Suprapubic skin (tissue), 4 donors: ENCODE results near the gene FGFR3. TPM values are rescaled to one million over a fixed set of nuclear protein-coding genes. Genes with fewer than 3 reads are reported as not detected.

Experiments
- DNase-seq, 2 donors: peaks; one replicate each; pipeline ENCODE4 v3.0.0-alpha.2; 2019; ENCODE audit warnings: low spot score in 2 of 2
- H3K27ac ChIP-seq: fragments of 200-600 bp; sonication (generic); one replicate; pipeline ENCODE4 v1.5.1; 2019
- H3K27me3 ChIP-seq: fragments of 200-600 bp; sonication (generic); one replicate; pipeline ENCODE4 v1.5.1; 2019
- H3K36me3 ChIP-seq: fragments of 200-600 bp; sonication (generic); one replicate; pipeline ENCODE4 v1.5.1; 2019
- H3K4me1 ChIP-seq: fragments of 200-600 bp; sonication (generic); one replicate; pipeline ENCODE4 v1.5.1; 2019
- H3K4me3 ChIP-seq: fragments of 200-600 bp; sonication (generic); one replicate; pipeline ENCODE4 v1.5.1; 2019; ENCODE audit warnings: mild to moderate bottlenecking
- H3K9me3 ChIP-seq: fragments of 200-600 bp; sonication (generic); one replicate; pipeline ENCODE4 v1.5.1; 2019
- EP300 ChIP-seq: sonication (generic); formaldehyde crosslinking; IDR thresholded peaks from one replicate; pipeline ENCODE4 v1.6.1; 2017; ENCODE audit warnings: antibody characterized with exemption
- POLR2A ChIP-seq, 2 donors: fragments of 450-650 bp; IDR thresholded peaks; one replicate each; pipeline ENCODE4 v1.6.1; 2017; ENCODE audit warnings: antibody characterized with exemption in 2 of 2, mild to moderate bottlenecking in 2 of 2, moderate library complexity in 2 of 2
- POLR2AphosphoS5 ChIP-seq, 3 donors: sonication (generic); formaldehyde crosslinking; IDR thresholded peaks; one replicate each; pipeline ENCODE4 v1.6.1; 2017; ENCODE audit warnings: antibody characterized with exemption in 3 of 3
- WGBS: methylation state at CpG from one replicate; pipeline ENCODE4 v1.1.5; 2018; 5-methylcytosine and 5-hydroxymethylcytosine counted together
- total RNA-seq, 4 donors: library from RNA; depleted of rRNA; stranded (reverse); fragments of >200 nt; gene quantifications; one replicate each; pipeline ENCODE4 v1.1.0, GENCODE V29; 2016
- TF ChIP-seq, protein P1 (sequence below), 2 donors: fragments of 200-600 bp in 1 of 2; fragments of 450-650 bp in 1 of 2; sonication (generic) in 1 of 2; IDR thresholded peaks; one replicate each; pipeline ENCODE4 v1.5.1; 2016 to 2019; ENCODE audit warnings: antibody characterized with exemption in 2 of 2, mild to moderate bottlenecking in 1 of 2, moderate library complexity in 1 of 2

Gene FGFR3
- total RNA-seq, 4 donors from 2014 or later, result 511 to 829 (median 662) TPM

DNA sequence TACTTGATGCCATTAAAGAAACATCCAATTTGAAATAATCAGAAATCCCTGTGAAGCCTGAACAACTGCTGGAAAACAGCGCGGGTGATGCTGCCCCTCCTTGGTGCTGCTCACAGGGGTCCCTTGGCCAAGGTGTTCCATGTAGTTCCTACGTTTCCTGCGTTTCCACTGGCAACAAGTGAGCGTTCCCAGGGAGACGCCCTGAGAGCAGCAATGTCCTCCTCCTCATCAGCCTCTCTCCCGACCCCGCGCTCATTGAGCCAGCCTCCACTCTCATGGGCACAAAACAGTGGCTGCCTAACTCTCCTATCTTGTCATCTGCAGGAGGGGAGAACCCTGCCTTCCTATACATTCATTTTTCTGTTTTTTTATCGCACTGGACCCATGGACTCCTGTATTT, 44.0 kb downstream of the FGFR3 start:
- Histone ChIP-seq H3K4me3 (no peak overlapping the region), H3K27me3 (no peaks in the 10 kb centered on the region), H3K27ac (no peak overlapping the region), H3K4me1 (no peaks in the 10 kb centered on the region), H3K36me3 (peaks cover 92% of the 10 kb centered on the region), H3K9me3 (no peaks in the 10 kb centered on the region)
- DNase-seq, result no peak
- 86% methylated on average over 10 of the region's 10 CpGs for WGBS
- TF ChIP-seq, protein P1, sequence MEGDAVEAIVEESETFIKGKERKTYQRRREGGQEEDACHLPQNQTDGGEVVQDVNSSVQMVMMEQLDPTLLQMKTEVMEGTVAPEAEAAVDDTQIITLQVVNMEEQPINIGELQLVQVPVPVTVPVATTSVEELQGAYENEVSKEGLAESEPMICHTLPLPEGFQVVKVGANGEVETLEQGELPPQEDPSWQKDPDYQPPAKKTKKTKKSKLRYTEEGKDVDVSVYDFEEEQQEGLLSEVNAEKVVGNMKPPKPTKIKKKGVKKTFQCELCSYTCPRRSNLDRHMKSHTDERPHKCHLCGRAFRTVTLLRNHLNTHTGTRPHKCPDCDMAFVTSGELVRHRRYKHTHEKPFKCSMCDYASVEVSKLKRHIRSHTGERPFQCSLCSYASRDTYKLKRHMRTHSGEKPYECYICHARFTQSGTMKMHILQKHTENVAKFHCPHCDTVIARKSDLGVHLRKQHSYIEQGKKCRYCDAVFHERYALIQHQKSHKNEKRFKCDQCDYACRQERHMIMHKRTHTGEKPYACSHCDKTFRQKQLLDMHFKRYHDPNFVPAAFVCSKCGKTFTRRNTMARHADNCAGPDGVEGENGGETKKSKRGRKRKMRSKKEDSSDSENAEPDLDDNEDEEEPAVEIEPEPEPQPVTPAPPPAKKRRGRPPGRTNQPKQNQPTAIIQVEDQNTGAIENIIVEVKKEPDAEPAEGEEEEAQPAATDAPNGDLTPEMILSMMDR (IDR thresholded peaks at IDR 0.05), result no peak
- TF ChIP-seq EP300 (no peak), POLR2A (IDR thresholded peaks at IDR 0.05) (no peak), POLR2AphosphoS5 (IDR thresholded peaks at IDR 0.05) (no peak)

DNA sequence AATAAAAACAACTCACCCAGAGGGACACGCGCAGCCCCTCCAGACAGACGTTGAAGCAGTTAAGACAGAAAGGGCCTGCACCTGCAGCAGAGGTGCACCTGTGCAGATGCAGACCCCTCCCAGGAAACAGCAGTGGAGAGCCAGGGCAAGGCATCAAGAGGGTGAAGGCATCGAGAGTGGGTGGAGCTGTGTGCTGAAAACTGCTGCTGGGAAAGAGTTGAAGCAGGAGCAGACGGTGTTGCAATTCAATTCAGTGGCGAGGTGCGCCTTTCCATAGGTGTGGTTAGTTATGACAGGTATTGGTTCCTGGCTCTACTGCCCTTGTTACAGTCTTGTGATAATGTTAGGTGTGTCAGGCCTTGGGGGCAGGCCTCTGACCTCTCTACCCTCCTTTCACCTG, 46.2 kb downstream of the FGFR3 start:
- H3K36me3 ChIP-seq, result peaks cover 85% of the 10 kb centered on the region
- no peaks in the 10 kb centered on the region for H3K27me3 ChIP-seq
- H3K9me3 ChIP-seq, result no peaks in the 10 kb centered on the region
- no peaks in the 10 kb centered on the region for H3K4me1 ChIP-seq
- TF ChIP-seq POLR2AphosphoS5 (IDR thresholded peaks at IDR 0.05), result no peak
- TF ChIP-seq POLR2A (IDR thresholded peaks at IDR 0.05), result no peak
- TF ChIP-seq EP300, result no peak
- TF ChIP-seq, protein P1 (IDR thresholded peaks at IDR 0.05), result no peak
- peak overlapping the region; percentile 27 for H3K27ac ChIP-seq
- DNase-seq, result no peak
- 75% methylated on average over 7 of the region's 7 CpGs for WGBS
- H3K4me3 ChIP-seq, result no peak overlapping the region

DNA sequence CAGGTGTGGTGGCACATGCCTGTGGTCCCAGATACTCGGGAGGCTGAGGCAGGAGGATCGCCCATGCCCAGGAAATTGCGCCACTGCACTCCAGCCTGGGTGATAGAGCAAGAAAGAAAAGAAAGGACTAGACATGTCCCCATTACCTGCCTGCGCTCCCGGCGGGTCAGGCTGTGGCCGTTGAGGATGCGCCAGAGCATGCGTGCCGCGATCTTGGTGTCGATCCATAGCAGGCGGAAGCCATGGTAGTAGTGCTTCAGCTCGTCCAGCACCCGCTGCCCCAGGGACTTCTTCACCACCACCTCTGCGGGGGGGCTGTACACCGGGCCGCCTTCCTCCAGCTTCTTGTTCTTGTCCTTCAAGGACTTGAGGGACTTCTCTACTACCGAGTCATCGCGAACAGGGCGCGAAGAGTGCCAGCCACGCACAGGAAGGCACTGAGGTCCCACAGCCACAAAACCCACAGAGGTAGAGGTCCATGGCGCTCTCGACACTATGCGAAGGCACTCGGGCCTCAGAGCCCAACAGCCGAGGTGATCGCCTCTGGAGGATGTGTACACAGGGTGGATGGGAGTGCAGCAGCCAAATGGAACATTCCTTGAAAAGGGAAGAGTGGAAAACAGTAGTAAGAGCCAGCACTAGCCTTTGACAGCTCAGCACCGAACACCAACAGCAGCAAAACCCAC, 48.3 kb downstream of the FGFR3 start:
- Histone ChIP-seq H3K27ac (no peak overlapping the region), H3K27me3 (no peaks in the 10 kb centered on the region), H3K36me3 (peaks cover 76% of the 10 kb centered on the region), H3K9me3 (no peaks in the 10 kb centered on the region), H3K4me3 (no peak overlapping the region), H3K4me1 (no peaks in the 10 kb centered on the region)
- TF ChIP-seq, protein P1 (IDR thresholded peaks at IDR 0.05), result no peak
- TF ChIP-seq POLR2AphosphoS5 (IDR thresholded peaks at IDR 0.05) (no peak), POLR2A (IDR thresholded peaks at IDR 0.05) (no peak), EP300 (no peak)
- DNase-seq, result no peak
- WGBS, result 91% methylated on average over 26 of the region's 31 CpGs

DNA sequence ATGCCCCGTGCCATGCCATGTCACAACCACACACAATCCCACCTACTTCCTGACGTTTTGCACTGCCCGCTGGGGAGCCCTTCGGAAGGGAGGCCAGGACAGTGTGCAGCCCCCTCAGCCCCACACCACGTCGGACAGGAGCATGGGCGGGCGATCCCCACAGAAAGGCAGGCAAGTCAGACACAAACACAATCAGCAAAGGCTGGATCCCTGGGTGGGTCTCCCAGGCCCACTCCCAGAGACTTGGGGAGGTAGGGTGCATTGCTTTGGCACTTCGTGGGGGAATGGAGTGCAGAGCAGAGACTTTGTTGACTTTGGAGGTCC, 48.8 kb downstream of the FGFR3 start:
- WGBS, result 100% methylated on average over 2 of the region's 9 CpGs
- Histone ChIP-seq H3K27me3 (no peaks in the 10 kb centered on the region), H3K4me1 (no peaks in the 10 kb centered on the region), H3K9me3 (no peaks in the 10 kb centered on the region), H3K36me3 (peaks cover 76% of the 10 kb centered on the region), H3K4me3 (no peak overlapping the region), H3K27ac (no peak overlapping the region)
- no peak for TF ChIP-seq POLR2AphosphoS5 (IDR thresholded peaks at IDR 0.05)
- TF ChIP-seq, protein P1 (IDR thresholded peaks at IDR 0.05), result no peak
- TF ChIP-seq POLR2A (IDR thresholded peaks at IDR 0.05), result no peak
- no peak for TF ChIP-seq EP300
- no peak for DNase-seq

DNA sequence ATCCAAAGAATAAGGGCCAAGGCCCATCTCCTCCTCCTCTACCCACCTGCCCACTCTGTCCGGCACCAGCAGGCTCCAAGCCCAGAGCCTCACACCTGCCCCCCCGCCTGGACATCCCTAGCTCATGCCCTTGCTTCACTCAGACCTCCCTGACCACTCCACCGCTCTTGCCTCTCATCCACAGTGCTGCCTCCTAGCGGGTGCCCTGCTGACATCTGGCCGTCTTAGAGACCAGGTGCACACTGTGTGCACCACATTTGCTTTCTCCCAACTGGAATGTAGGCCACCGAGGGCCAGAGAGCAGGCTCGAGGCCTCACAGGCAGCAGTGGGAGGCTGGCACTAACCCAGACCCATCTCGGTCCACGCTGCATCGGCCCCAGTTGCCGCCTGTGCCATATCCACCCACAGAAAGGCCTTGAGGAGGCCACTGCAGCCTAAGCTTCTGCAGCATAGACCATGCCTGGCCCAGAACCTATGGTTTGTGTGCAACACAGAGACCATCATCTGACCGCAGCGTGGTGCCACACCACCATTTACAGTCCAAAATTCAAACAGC, 49.3 kb downstream of the FGFR3 start:
- no peak overlapping the region for H3K4me3 ChIP-seq
- no peak overlapping the region for H3K27ac ChIP-seq
- peaks cover 78% of the 10 kb centered on the region for H3K36me3 ChIP-seq
- DNase-seq, result no peak
- no peaks in the 10 kb centered on the region for H3K27me3 ChIP-seq
- no peaks in the 10 kb centered on the region for H3K4me1 ChIP-seq
- no peaks in the 10 kb centered on the region for H3K9me3 ChIP-seq
- 92% methylated on average over 6 of the region's 13 CpGs for WGBS
- TF ChIP-seq EP300 (no peak), POLR2A (IDR thresholded peaks at IDR 0.05) (no peak), POLR2AphosphoS5 (IDR thresholded peaks at IDR 0.05) (no peak)
- TF ChIP-seq, protein P1 (IDR thresholded peaks at IDR 0.05), result no peak
